ENCODE measurements around the gene TES. TPM values are rescaled to one million over a fixed set of nuclear protein-coding genes. Genes with fewer than 3 reads are reported as not detected.
A peak's percentile ranks its signal among the peaks of the same experiment; 100 is the strongest.

Gene TES
- total RNA-seq, 6 experiments from 2014 or later = 6.0 to 22.3 (median 12.5) TPM

- TF ChIP-seq POLR2A (IDR thresholded peaks at IDR 0.05) (no peak), CTCF (IDR thresholded peaks at IDR 0.05) (no peak)
- peaks cover 0 to 15% (median 7%) of the 10 kb centered on the region in 4 donors for H3K4me1 ChIP-seq
- H3K36me3 ChIP-seq = no peaks in the 10 kb centered on the region
- intact Hi-C loops (cut with DNase I) = loop anchor here (5.0 kb wide), 1 partner anchor 57 kb away; no protein-coding TSS in a partner anchor
- H3K27me3 ChIP-seq = no peaks in the 10 kb centered on the region
- H3K9me3 ChIP-seq = no peaks in the 10 kb centered on the region
- ATAC-seq (peak in 3 of 4 donors; percentile 14 to 29 (median 19)), DNase-seq (no peak)
- WGBS (ENCODE audit: insufficient coverage, low coverage, low lambda C conversion rate, missing lambda C conversion rate) = 72% methylated on average over 2 of the region's 3 CpGs
- H3K27ac ChIP-seq = peak overlapping the region in 1 of 3 donors; percentile 16
- no peak overlapping the region for H3K4me3 ChIP-seq
Measured at GRCh38 chr7:116239020-116239419, 28.7 kb downstream of the TES start.

GRCh38 chr7:116239434-116239833, 29.1 kb downstream of the TES start:
- Histone ChIP-seq H3K4me1 (peaks cover 0 to 15% (median 7%) of the 10 kb centered on the region in 4 donors), H3K36me3 (no peaks in the 10 kb centered on the region), H3K4me3 (no peak overlapping the region), H3K9me3 (no peaks in the 10 kb centered on the region), H3K27me3 (no peaks in the 10 kb centered on the region), H3K27ac (peak overlapping the region in 1 of 3 donors; percentile 16)
- TF ChIP-seq CTCF (IDR thresholded peaks at IDR 0.05) (no peak), POLR2A (IDR thresholded peaks at IDR 0.05) (no peak)
- intact Hi-C loops (cut with DNase I) = loop anchor here (5.0 kb wide), 1 partner anchor 57 kb away; no protein-coding TSS in a partner anchor
- ATAC-seq = peak; percentile 89 to 97 (median 94)
- DNase-seq = peak in 1 of 3 donors; percentile 56
- 44% methylated on average over 2 of the region's 2 CpGs for WGBS (ENCODE audit: insufficient coverage, low coverage, low lambda C conversion rate, missing lambda C conversion rate)

- Histone ChIP-seq H3K27ac (peak overlapping the region in 1 of 3 donors; percentile 16), H3K4me1 (peaks cover 0 to 15% (median 7%) of the 10 kb centered on the region in 4 donors), H3K27me3 (no peaks in the 10 kb centered on the region), H3K9me3 (no peaks in the 10 kb centered on the region), H3K4me3 (no peak overlapping the region), H3K36me3 (no peaks in the 10 kb centered on the region)
- ATAC-seq (peak in 1 of 4 donors; percentile 30), DNase-seq (no peak)
- intact Hi-C loops (cut with DNase I) = no loop called here
- 72% methylated on average over 4 of the region's 4 CpGs for WGBS (ENCODE audit: insufficient coverage, low coverage, low lambda C conversion rate, missing lambda C conversion rate)
- TF ChIP-seq CTCF (IDR thresholded peaks at IDR 0.05) (no peak), POLR2A (IDR thresholded peaks at IDR 0.05) (no peak)
Measured at GRCh38 chr7:116240024-116240668, 29.8 kb downstream of the TES start.

GRCh38 chr7:116241291-116241690, 31.0 kb downstream of the TES start:
- no peaks in the 10 kb centered on the region for H3K27me3 ChIP-seq
- no peak overlapping the region for H3K27ac ChIP-seq
- no peaks in the 10 kb centered on the region for H3K9me3 ChIP-seq
- ATAC-seq = no peak
- peaks cover 0 to 15% (median 7%) of the 10 kb centered on the region in 4 donors for H3K4me1 ChIP-seq
- DNase-seq = no peak
- TF ChIP-seq POLR2A (IDR thresholded peaks at IDR 0.05) = no peak
- no peak for TF ChIP-seq CTCF (IDR thresholded peaks at IDR 0.05)
- no peaks in the 10 kb centered on the region for H3K36me3 ChIP-seq
- H3K4me3 ChIP-seq = no peak overlapping the region
- intact Hi-C loops (cut with DNase I) = no loop called here

Data from right lobe of liver (tissue), 6 donors.